ENCODE measurements around the gene IFT122.

The IFT122 gene

DNA sequence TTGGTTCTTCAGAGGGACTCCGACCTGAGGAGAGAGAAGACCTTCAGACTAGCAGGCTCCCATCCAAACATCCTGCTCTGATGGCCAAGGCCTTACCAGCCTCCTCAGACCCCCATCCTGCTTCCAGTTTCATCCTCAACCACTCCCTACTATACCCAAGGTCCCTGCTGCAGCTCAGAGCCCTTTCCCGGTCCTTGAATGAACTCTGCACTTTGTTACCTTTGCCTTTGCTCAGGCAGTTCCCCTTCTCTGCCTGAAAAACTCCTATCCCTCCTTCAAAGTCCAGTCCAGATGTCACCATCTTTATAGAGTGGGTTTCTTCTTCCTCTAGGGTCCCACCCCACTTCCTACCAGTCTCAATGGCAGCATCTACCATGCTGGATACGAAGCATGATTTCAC, 24.6 kb upstream of the IFT122 start:
- DNase-seq: no peak

DNA sequence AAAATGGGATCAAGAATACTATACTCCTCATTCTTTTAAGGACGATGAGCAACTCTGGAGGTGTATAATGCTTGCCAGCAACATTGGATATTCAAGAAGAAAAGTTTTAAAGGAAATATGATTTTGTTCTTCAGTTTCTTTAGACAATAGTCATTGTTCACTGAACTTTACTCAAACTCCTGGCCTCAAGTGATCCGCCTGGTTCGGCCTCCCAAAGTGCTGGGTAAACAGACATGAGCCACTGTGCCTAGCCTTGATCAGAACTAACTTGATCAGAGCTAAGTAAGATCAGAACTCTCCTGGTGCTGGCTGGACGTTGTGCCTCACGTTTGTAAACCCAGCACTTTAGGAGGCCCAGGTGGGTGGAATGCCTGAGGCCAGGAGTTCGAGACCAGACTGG, 24.2 kb upstream of the IFT122 start:
- no peak for DNase-seq

GRCh38 chr3:129416415-129416814, 23.6 kb upstream of the IFT122 start:
- DNase-seq: peak; percentile 71

GRCh38 chr3:129417326-129417725, 22.7 kb upstream of the IFT122 start:
- DNase-seq: peak; percentile 67

- no peak for DNase-seq
Measured at GRCh38 chr3:129418041-129418973, 21.7 kb upstream of the IFT122 start.

- DNase-seq: no peak
Measured at GRCh38 chr3:129419476-129419875, 20.5 kb upstream of the IFT122 start.

GRCh38 chr3:129421236-129421883, 18.7 kb upstream of the IFT122 start:
- DNase-seq: no peak

DNA sequence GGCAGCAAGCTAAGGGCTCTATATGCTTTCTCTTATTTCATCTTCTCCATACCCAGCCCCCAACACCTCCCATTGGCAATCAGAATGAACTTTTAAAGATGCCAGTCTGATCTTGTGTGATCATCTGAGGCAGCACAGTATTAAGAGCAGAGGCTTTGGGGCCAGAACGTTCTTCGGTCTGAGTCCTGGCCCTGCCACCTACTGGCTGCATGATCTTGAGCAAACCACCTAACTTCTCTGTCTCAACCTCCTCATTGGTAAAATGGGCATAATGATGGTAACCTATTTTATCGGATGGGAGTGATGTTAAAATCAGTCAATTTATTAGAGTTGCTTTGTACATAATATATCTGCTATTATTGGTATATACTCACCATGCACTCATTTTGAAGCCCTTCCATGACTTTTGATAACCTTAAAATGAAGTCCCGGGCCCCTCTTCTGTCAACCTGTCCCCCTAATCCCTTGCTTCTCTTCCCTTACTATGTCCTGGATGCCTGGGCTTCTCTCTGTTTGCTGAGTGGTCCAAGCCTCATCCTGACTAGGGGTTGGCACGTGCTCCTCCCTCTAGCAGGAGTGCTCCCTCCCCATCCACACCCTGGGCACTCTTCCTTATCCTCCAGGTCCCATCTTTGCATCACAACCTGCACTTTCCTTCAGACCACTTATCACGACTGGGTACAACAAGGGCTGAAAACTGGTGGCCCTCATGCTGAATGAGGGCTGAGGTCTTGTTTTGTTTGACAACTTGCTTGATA, 17.9 kb upstream of the IFT122 start:
- no peak for DNase-seq

- DNase-seq: no peak
Measured at GRCh38 chr3:129422897-129423296, 17.1 kb upstream of the IFT122 start.

DNA sequence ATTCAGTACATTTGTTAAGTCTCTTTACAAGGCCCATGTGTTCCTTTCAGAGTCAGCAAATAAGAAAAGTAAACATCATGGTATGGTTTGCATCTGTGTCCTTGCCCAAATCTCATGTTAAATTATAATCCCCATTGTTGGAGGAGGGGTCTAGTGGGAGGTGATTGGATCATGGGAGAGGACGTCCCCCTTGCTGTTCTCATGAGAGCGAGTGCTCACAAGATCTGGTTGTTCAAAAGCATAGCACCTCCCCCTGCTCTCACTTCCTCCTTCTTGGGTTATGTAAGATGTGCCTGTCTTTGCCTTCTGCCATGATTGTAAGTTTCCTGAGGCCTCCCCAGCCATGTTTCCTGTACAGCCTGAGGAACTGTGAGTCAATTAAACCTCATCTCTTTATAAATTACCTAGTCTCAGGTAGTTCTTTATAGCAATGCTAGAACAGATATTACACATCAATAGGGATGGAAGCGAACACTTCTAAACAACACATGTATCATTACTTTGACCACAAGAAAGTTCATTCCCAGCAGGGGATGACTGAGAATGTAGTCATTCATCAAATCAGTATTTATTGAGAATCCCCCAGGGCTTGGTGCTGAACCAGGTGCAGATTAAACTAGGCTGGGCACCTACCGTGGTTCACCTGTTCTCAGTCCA, 15.7 kb upstream of the IFT122 start:
- peak; percentile 94 for DNase-seq

GRCh38 chr3:129425213-129425612, 14.8 kb upstream of the IFT122 start:
- no peak for DNase-seq

- DNase-seq: no peak
Measured at GRCh38 chr3:129425619-129426018, 14.4 kb upstream of the IFT122 start.

DNA sequence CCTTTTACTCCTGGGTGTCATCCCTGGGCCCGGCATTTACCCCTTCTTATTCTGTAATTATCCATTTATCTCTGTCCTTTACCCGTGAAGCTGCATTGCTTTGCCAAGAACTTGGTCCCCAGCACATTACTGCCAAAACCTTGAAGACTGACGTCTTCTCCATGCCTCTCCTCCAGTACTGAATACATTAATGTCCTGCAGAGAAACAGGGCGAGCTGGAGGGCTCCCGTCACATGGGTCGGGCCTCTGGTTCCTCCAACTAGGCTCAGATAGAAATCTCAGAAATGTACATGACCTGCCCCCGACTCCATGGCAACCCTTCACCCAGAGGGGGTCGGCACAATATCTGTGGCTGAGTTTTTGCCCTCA, 12.0 kb upstream of the IFT122 start:
- DNase-seq: no peak

GRCh38 chr3:129428376-129429079, 11.5 kb upstream of the IFT122 start, which contains the start of gene EFCAB12:
EFCAB12 (minus strand) TSS chr3:129428636; CDS start chr3:129428488, 148 bp downstream.
- peak; percentile 96 for DNase-seq

DNA sequence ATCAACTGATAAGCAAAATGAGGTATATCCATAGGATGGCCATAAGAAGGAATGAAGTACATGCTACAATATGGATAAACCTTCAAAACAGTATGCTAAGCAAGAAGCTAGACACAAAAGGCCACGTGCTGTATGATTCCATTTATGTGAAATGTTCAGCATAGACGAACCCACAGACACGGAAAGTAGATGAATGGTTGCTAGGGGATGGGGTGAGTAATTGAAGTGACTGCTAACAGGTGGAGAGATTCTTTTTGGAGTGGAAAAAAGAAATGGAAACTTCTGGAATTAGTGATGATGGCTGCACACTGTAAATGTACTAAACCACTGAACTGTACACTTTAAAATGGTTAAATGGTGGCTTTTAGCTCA, 11.0 kb upstream of the IFT122 start:
- no peak for DNase-seq

- DNase-seq: no peak
Measured at GRCh38 chr3:129429602-129430001, 10.4 kb upstream of the IFT122 start.

DNA sequence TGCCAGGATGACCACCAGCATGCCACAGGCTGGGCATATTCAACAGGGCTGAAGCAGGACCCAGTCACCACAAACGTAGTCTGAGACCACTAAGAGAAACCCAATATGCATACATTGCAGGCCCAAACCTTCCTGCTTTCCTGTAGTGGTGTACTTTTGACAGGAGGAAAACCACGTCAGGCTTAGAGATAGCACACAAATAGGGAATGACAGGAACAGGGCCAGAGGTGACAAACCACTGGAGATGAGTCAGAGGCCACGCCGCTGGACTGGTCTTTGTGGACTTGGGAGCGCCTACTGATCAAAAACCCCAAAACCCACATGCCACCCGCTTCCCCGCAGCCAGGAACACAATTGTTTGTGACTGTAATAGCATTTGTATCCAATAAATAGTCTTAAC, 8.0 kb upstream of the IFT122 start:
- no peak for DNase-seq

- DNase-seq: no peak
Measured at GRCh38 chr3:129432671-129433070, 7.4 kb upstream of the IFT122 start.

DNA sequence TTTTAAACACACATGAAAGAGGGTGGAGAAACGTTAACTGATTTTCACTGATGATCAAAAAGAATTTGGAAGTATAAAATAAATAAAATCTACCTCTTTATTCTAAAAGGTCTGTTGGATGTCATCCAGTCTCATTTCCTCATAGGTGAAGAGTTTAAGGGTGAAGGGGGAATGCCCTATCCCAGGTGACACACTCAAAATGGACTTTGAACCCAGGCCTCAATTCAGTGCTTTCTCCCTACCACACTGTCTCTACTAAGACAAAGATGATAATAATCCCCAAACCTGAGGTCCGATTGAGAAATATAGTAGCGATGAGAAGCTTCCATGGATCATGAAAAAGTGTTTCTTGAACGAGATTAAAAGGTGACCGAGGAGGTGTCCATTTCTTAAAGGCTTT, 6.5 kb upstream of the IFT122 start:
- no peak for DNase-seq

GRCh38 chr3:129434140-129434539, 5.9 kb upstream of the IFT122 start:
- DNase-seq: no peak

GRCh38 chr3:129435367-129435766, 4.7 kb upstream of the IFT122 start:
- no peak for DNase-seq

DNA sequence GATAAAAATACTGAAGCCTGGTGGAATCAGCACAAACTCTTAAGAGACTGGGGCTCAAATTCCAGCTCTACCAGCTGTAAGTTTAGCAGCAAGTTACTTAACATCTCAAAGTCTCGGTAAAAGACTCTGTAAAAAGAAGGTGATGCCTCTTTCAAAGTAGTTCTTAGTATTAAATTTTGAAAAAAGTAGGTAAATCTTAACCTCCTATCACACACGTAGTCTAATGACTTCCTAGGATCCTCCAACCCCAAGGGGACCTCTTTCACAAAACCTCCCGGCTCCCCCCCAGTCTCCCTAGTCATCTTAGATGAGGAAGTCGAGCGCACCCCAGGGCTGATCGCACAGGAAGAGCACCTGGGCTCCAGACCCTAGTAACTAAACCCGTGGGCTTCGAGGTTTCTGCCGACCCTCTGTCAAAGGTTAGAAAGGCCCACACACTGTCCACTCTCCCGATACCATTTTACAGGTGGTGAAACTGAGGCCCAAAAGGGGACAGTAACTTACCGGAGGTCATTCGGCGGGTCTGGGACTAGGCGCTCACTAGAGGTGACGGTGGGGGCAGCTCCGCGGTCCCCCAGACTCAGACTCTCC, 703 bp upstream of the IFT122 start:
- peak; percentile 79 for DNase-seq
